ENCODE measurements around the gene CCDC86.

CCDC86 gene

DNA sequence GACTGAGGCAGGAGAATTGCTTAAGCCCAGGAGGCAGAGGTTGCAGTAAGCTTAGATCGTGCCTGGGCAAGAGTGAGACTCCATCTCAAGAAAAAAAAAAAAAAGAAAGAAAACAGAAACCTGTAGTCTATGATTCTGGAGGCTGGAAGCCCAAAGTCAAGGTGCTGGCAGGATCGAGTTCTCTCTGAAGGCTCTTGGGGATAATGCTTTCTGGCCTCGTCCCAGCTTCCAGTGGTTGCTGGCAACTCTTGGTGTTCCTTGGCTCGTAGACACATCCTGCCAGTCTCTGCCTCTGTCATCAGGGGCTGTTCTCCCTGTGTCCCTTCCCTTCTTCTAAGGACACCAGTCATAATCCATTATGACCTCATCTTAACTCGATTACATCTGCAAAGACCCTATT is 16.8 kb upstream of the CCDC86 start:
- no peaks in the 10 kb centered on the region for H3K9me3 ChIP-seq (ENCODE audit: insufficient read depth, low read length, severe bottlenecking)
- peaks cover 19% of the 10 kb centered on the region for H3K4me1 ChIP-seq (ENCODE audit: insufficient read depth, low read length)
- H3K4me2 ChIP-seq (ENCODE audit: insufficient read depth, low read length), result no peak overlapping the region
- no peaks in the 10 kb centered on the region for H3K79me2 ChIP-seq (ENCODE audit: insufficient read depth, low read length)
- H3K27me3 ChIP-seq (ENCODE audit: insufficient read depth, low read length, poor library complexity), result no peaks in the 10 kb centered on the region
- no peak overlapping the region for H3K27ac ChIP-seq (ENCODE audit: low read length)
- H3K36me3 ChIP-seq (ENCODE audit: insufficient read depth, low read length), result no peaks in the 10 kb centered on the region
- H3K4me3 ChIP-seq (ENCODE audit: low read depth in 1 of 2, low read length in 2 of 2), result no peak overlapping the region
- H3K9ac ChIP-seq (ENCODE audit: low read depth, low read length), result no peak overlapping the region
- H4K20me1 ChIP-seq (ENCODE audit: insufficient read depth, low read length), result no peaks in the 10 kb centered on the region
- DNase-seq, result no peak
- TF ChIP-seq EZH2 (IDR thresholded peaks at IDR 0.05; ENCODE audit: borderline replicate concordance, low read depth, low read length, severe bottlenecking), result no peak
- TF ChIP-seq, protein P1, sequence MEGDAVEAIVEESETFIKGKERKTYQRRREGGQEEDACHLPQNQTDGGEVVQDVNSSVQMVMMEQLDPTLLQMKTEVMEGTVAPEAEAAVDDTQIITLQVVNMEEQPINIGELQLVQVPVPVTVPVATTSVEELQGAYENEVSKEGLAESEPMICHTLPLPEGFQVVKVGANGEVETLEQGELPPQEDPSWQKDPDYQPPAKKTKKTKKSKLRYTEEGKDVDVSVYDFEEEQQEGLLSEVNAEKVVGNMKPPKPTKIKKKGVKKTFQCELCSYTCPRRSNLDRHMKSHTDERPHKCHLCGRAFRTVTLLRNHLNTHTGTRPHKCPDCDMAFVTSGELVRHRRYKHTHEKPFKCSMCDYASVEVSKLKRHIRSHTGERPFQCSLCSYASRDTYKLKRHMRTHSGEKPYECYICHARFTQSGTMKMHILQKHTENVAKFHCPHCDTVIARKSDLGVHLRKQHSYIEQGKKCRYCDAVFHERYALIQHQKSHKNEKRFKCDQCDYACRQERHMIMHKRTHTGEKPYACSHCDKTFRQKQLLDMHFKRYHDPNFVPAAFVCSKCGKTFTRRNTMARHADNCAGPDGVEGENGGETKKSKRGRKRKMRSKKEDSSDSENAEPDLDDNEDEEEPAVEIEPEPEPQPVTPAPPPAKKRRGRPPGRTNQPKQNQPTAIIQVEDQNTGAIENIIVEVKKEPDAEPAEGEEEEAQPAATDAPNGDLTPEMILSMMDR (IDR thresholded peaks at IDR 0.05; ENCODE audit: borderline replicate concordance, extremely low read depth, low read length, poor library complexity, severe bottlenecking), result no peak
- ATAC-seq (ENCODE audit: insufficient read depth, low read depth), result no peak
- no peak overlapping the region for H2AFZ ChIP-seq (ENCODE audit: low read depth, low read length)

DNA sequence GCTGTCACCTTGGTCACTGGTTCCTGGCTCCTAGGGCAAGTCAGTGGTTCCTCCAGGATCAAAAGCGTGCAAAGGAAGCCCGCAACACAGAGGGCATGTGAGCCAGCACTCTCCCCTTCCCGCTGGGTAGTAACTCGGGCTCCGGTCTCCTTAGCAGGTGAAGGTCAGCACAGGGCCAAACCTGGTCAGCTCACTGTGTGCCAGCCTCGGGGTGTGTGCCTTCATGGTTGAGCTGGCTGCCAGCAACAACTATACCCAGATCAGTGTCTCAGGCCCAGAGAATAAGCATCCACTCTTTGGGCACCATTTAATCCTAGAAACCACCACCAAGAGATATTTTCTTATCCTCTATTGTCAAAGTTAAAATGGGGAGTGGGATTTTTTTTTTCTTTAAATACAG is 16.1 kb upstream of the CCDC86 start:
- ATAC-seq (ENCODE audit: insufficient read depth, low read depth), result no peak
- H3K4me1 ChIP-seq (ENCODE audit: insufficient read depth, low read length), result peaks cover 19% of the 10 kb centered on the region
- no peaks in the 10 kb centered on the region for H3K36me3 ChIP-seq (ENCODE audit: insufficient read depth, low read length)
- H3K79me2 ChIP-seq (ENCODE audit: insufficient read depth, low read length), result no peaks in the 10 kb centered on the region
- no peak overlapping the region for H3K4me3 ChIP-seq (ENCODE audit: low read depth in 1 of 2, low read length in 2 of 2)
- H2AFZ ChIP-seq (ENCODE audit: low read depth, low read length), result no peak overlapping the region
- no peak overlapping the region for H3K4me2 ChIP-seq (ENCODE audit: insufficient read depth, low read length)
- no peak overlapping the region for H3K9ac ChIP-seq (ENCODE audit: low read depth, low read length)
- H3K27ac ChIP-seq (ENCODE audit: low read length), result no peak overlapping the region
- TF ChIP-seq, protein P1 (IDR thresholded peaks at IDR 0.05; ENCODE audit: borderline replicate concordance, extremely low read depth, low read length, poor library complexity, severe bottlenecking), result no peak
- no peak for TF ChIP-seq EZH2 (IDR thresholded peaks at IDR 0.05; ENCODE audit: borderline replicate concordance, low read depth, low read length, severe bottlenecking)
- H3K27me3 ChIP-seq (ENCODE audit: insufficient read depth, low read length, poor library complexity), result no peaks in the 10 kb centered on the region
- H3K9me3 ChIP-seq (ENCODE audit: insufficient read depth, low read length, severe bottlenecking), result no peaks in the 10 kb centered on the region
- no peak for DNase-seq
- H4K20me1 ChIP-seq (ENCODE audit: insufficient read depth, low read length), result no peaks in the 10 kb centered on the region

DNA sequence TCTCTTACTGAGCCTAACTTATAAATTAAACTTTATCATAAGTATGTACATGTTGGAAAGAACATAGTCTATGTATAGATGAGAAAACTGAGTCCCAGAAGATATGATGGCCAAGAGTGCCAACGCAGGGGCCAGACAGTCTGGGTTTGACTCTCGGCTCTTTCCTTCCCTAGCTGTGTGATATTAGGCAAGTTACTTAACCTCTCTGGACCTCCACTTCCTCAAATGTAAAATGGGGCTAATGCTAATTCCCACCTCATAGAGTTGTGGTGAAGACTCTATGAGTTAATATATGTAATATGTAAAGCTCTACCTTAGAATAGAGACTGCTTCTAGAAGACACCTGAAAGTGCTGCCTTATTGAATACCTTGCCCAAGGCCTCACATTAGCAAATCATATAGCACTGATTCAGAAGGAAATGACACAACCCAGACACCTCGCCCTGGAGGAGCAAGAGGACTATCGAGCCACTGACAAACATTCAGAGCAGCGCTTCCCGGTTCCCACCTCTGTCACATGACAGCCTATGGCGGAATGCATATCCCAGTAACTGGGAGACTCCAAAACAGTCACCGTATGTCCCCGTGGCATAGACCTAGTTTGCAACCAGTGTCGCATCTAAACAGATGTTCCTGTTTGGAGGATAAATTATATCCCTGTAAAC is 11.3 kb upstream of the CCDC86 start:
- Histone ChIP-seq H3K4me1 (ENCODE audit: insufficient read depth, low read length) (peaks cover 13% of the 10 kb centered on the region; the same call in 1 of the 2 replicates), H3K27ac (ENCODE audit: low read length) (no peak overlapping the region), H3K79me2 (ENCODE audit: insufficient read depth, low read length) (no peaks in the 10 kb centered on the region), H3K4me2 (ENCODE audit: insufficient read depth, low read length) (no peak overlapping the region), H2AFZ (ENCODE audit: low read depth, low read length) (no peak overlapping the region), H3K36me3 (ENCODE audit: insufficient read depth, low read length) (no peaks in the 10 kb centered on the region), H3K27me3 (ENCODE audit: insufficient read depth, low read length, poor library complexity) (no peaks in the 10 kb centered on the region), H3K9ac (ENCODE audit: low read depth, low read length) (no peak overlapping the region), H4K20me1 (ENCODE audit: insufficient read depth, low read length) (no peaks in the 10 kb centered on the region), H3K9me3 (ENCODE audit: insufficient read depth, low read length, severe bottlenecking) (no peaks in the 10 kb centered on the region), H3K4me3 (ENCODE audit: low read depth in 1 of 2, low read length in 2 of 2) (no peak overlapping the region)
- TF ChIP-seq EZH2 (IDR thresholded peaks at IDR 0.05; ENCODE audit: borderline replicate concordance, low read depth, low read length, severe bottlenecking), result no peak
- TF ChIP-seq, protein P1 (IDR thresholded peaks at IDR 0.05; ENCODE audit: borderline replicate concordance, extremely low read depth, low read length, poor library complexity, severe bottlenecking), result no peak
- DNase-seq, result no peak
- ATAC-seq (ENCODE audit: insufficient read depth, low read depth), result peak; percentile 20; the same call in 2 of the 3 replicates
